ENCODE results near the gene CHD9.

CHD9 gene

GRCh38 chr16:53372992-53373871 lies 318.4 kb downstream of the CHD9 start:
- DNase-seq (ENCODE audit: low read depth) = peak; percentile 64

GRCh38 chr16:53374800-53375199 lies 320.0 kb downstream of the CHD9 start:
- no peak for DNase-seq (ENCODE audit: low read depth)

- no peak for DNase-seq (ENCODE audit: low read depth)
Measured at GRCh38 chr16:53378138-53378537, 323.3 kb downstream of the CHD9 start.
